Esophagus muscularis mucosa (tissue), 4 donors: Measurements from ENCODE around the gene FFAR3. TPM values are rescaled to one million over a fixed set of nuclear protein-coding genes. Genes with fewer than 3 reads are reported as not detected.

Experiments
- DNase-seq: peaks from one replicate; pipeline ENCODE4 v3.0.0-alpha.2; 2017; ENCODE audit errors: extremely low spot score
- H3K27ac ChIP-seq, 4 donors: fragments of 200-600 bp; sonication (generic); replicated peaks in 1 of 4; 1 replicate in 3 of 4; 2 replicates in 1 of 4; pipeline ENCODE4 v1.5.1; 2016 to 2019; ENCODE audit warnings: mild to moderate bottlenecking in 1 of 4
- H3K27me3 ChIP-seq, 4 donors: fragments of 200-600 bp; sonication (generic); one replicate each; pipeline versions ENCODE4 v1.5.1 to v1.6.0; 2016 to 2019
- H3K36me3 ChIP-seq, 4 donors: fragments of 200-600 bp; sonication (generic); one replicate each; pipeline ENCODE4 v1.5.1; 2016 to 2019
- H3K4me1 ChIP-seq, 4 donors: fragments of 200-600 bp; sonication (generic); one replicate each; pipeline ENCODE4 v1.5.1; 2016 to 2019
- H3K4me3 ChIP-seq, 4 donors: fragments of 200-600 bp; sonication (generic); 1 replicate in 2 of 4; 2 replicates in 2 of 4; pipeline ENCODE4 v1.5.1; 2016 to 2019; ENCODE audit warnings: mild to moderate bottlenecking in 4 of 4, moderate library complexity in 1 of 4
- H3K9me3 ChIP-seq, 4 donors: fragments of 200-600 bp; sonication (generic); 1 replicate in 3 of 4; 2 replicates in 1 of 4; pipeline ENCODE4 v1.5.1; 2016 to 2019
- CTCF ChIP-seq, 3 experiments: fragments of 200-600 bp in 2 of 3; fragments of 450-650 bp in 1 of 3; sonication (generic) in 2 of 3; IDR thresholded peaks; one replicate each; pipeline ENCODE4 v1.5.1; 2017 to 2019; ENCODE audit warnings: antibody characterized with exemption in 3 of 3, mild to moderate bottlenecking in 2 of 3, moderate library complexity in 1 of 3
- EP300 ChIP-seq: sonication (generic); formaldehyde crosslinking; IDR thresholded peaks from one replicate; pipeline ENCODE4 v1.6.1; 2017; ENCODE audit warnings: antibody characterized with exemption
- POLR2A ChIP-seq: fragments of 450-650 bp; IDR thresholded peaks from one replicate; pipeline ENCODE4 v1.6.1; 2017; ENCODE audit warnings: antibody characterized with exemption, moderate library complexity, mild to moderate bottlenecking, low read depth
- POLR2AphosphoS5 ChIP-seq, 2 donors: sonication (generic); formaldehyde crosslinking; IDR thresholded peaks; one replicate each; pipeline ENCODE4 v1.6.1; 2017; ENCODE audit warnings: antibody characterized with exemption in 2 of 2
- WGBS: methylation state at CpG from one replicate; pipeline ENCODE4 v1.1.5; 2018; 5-methylcytosine and 5-hydroxymethylcytosine counted together
- intact Hi-C: fragments of 100-400 bp; cut with DNase I; formaldehyde crosslinking; loops from one replicate; pipeline ENCODE4 v1.15.1; 2023
- total RNA-seq, 4 donors: library from RNA; depleted of rRNA; stranded (reverse); fragments of >200 nt; gene quantifications; one replicate each; pipeline versions ENCODE4 v1.1.0 to v1.2.1, GENCODE V29; 2016

Gene FFAR3
- total RNA-seq, 4 donors from 2014 or later: 0.17 to 2.3 TPM; not detected in 2

GRCh38 chr19:35388277-35389054 is 30.2 kb downstream of the FFAR3 start:
- Histone ChIP-seq H3K9me3 (no peaks in the 10 kb centered on the region), H3K4me1 (no peaks in the 10 kb centered on the region), H3K36me3 (no peaks in the 10 kb centered on the region), H3K4me3 (no peak overlapping the region), H3K27me3 (peaks cover 0 to 14% (median 0%) of the 10 kb centered on the region in 4 donors), H3K27ac (no peak overlapping the region)
- 76% methylated on average over 6 of the region's 6 CpGs for WGBS
- DNase-seq: peak; percentile 91
- intact Hi-C loops: no loop called here
- TF ChIP-seq EP300: no peak
- TF ChIP-seq CTCF (IDR thresholded peaks at IDR 0.05): no peak

GRCh38 chr19:35389192-35389861 is 31.1 kb downstream of the FFAR3 start:
- Histone ChIP-seq H3K27ac (no peak overlapping the region), H3K9me3 (no peaks in the 10 kb centered on the region), H3K4me3 (no peak overlapping the region), H3K4me1 (no peaks in the 10 kb centered on the region), H3K36me3 (no peaks in the 10 kb centered on the region), H3K27me3 (peaks cover 0 to 10% (median 0%) of the 10 kb centered on the region in 4 donors)
- intact Hi-C loops: no loop called here
- DNase-seq: peak; percentile 72
- TF ChIP-seq EP300: no peak
- TF ChIP-seq POLR2AphosphoS5 (IDR thresholded peaks at IDR 0.05): no peak
- no peak for TF ChIP-seq CTCF (IDR thresholded peaks at IDR 0.05)
- no peak for TF ChIP-seq POLR2A
- WGBS: 57% methylated on average over 6 of the region's 6 CpGs

- H3K4me1 ChIP-seq: no peaks in the 10 kb centered on the region
- H3K27ac ChIP-seq: no peak overlapping the region
- H3K36me3 ChIP-seq: no peaks in the 10 kb centered on the region
- WGBS: 59% methylated on average over 5 of the region's 5 CpGs
- no peak overlapping the region for H3K4me3 ChIP-seq
- peaks cover 0 to 9% (median 0%) of the 10 kb centered on the region in 4 donors for H3K27me3 ChIP-seq
- no peak for TF ChIP-seq EP300
- TF ChIP-seq CTCF (IDR thresholded peaks at IDR 0.05): no peak
- TF ChIP-seq POLR2A: no peak
- TF ChIP-seq POLR2AphosphoS5 (IDR thresholded peaks at IDR 0.05): no peak
- intact Hi-C loops: no loop called here
- peak; percentile 37 for DNase-seq
- H3K9me3 ChIP-seq: no peaks in the 10 kb centered on the region
Measured at GRCh38 chr19:35392742-35393715, 34.8 kb downstream of the FFAR3 start.

GRCh38 chr19:35395382-35396199 is 37.3 kb downstream of the FFAR3 start:
- Histone ChIP-seq H3K27ac (no peak overlapping the region), H3K9me3 (no peaks in the 10 kb centered on the region), H3K4me3 (no peak overlapping the region), H3K27me3 (peaks cover 0 to 18% (median 0%) of the 10 kb centered on the region in 4 donors), H3K4me1 (no peaks in the 10 kb centered on the region), H3K36me3 (no peaks in the 10 kb centered on the region)
- intact Hi-C loops: no loop called here
- WGBS: 55% methylated on average over 11 of the region's 19 CpGs
- TF ChIP-seq POLR2AphosphoS5 (IDR thresholded peaks at IDR 0.05) (no peak), EP300 (no peak), POLR2A (no peak), CTCF (IDR thresholded peaks at IDR 0.05) (no peak)
- no peak for DNase-seq
